Amygdala (tissue), 56 donors: ENCODE measurements around the gene ZNF180.
A peak's percentile ranks its signal among the peaks of the same experiment; 100 is the strongest.
"Not testable (repeated sequence)": the region's sequence is repeated elsewhere in the genome, so short reads cannot be mapped to it uniquely, and the experiment has no call there.

Experiments
- DNase-seq, 56 donors: peaks; one replicate each; lab custom pipeline; 2025; lab: John Stamatoyannopoulos, UW

Gene ZNF180

GRCh38 chr19:44499962-44500949 is at the start of gene ZNF180:
Gene ZNF180, minus strand, starts transcription at chr19:44500522. Its CDS starts 3,188 bp downstream, at chr19:44497334.
- DNase-seq = peak; percentile 66 to 98 (median 92)

DNA sequence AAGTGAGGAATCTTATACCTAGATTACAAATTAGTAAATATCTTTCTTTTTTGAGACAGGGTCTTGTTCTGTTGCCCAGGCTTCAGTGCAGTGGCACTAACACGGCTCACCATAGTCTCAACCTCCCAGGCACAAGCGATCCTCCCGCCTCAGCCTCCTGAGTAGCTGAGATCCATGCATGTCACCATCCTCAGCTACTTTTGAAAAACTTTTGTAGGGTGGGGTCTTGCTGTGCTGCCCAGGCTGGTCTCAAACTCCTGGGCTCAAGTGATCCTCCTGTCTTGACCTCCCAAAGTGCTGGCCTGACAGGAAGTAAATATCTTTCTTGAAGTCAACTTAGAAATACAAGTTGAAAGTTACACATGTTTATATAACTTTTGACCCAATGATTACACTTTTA is 49.2 kb upstream of the ZNF180 start:
- no peak for DNase-seq

DNA sequence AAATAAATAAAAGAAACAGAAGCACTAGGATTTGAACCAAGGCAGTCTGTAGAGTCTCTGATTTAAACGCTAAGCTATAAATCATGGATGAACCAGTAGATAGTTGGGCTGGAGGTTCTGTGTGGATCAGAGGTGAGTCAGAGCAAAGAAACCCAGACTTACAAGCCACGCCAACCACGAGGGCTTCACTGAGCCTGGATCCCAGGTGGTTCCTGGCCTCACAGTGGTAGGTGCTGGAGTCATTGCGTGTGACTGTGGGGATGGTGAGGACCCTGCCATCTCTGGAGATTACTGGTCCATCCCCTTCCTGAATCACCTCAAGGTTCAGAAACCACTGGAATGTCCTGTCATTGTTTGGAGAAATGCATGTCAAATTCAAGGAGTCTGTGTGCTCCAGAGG is 48.4 kb upstream of the ZNF180 start:
- DNase-seq = no peak

- no peak for DNase-seq
These were observed 43.7 kb upstream of the ZNF180 start for GRCh38 chr19:44544031-44544430.

GRCh38 chr19:44542671-44543070 is 42.3 kb upstream of the ZNF180 start:
- DNase-seq = no peak

GRCh38 chr19:44540736-44541135 is 40.4 kb upstream of the ZNF180 start:
- no peak for DNase-seq

GRCh38 chr19:44539991-44540390 is 39.7 kb upstream of the ZNF180 start:
- DNase-seq = no peak

DNA sequence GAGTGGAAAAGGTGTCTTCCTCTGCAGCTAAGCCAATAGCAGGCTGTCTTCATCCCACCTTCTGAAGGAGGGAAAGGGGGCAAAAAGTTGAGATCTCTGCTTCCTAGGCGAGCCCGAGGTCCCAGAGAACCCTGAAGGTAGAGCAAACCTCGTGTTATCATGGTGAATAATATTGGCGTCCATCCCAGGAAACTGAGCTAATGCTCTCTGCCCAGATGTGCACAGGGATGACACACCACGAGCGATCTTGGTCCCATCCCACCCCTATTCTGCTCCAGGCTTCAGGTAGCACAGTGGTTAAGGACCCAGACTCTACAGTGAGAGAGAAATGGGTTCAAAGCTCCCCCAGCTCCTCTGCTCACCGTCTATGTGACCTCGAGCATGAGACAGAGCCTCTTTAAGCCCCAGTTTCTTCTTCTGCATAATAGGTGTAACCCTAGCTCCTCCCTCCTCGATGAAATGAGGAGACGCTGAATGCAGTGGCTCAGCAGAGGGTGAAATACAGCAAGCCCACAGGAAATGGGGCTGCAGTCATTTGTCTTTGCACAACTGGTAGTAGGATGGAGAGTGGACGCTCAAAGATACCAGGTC is 39.0 kb upstream of the ZNF180 start:
- DNase-seq = no peak

DNA sequence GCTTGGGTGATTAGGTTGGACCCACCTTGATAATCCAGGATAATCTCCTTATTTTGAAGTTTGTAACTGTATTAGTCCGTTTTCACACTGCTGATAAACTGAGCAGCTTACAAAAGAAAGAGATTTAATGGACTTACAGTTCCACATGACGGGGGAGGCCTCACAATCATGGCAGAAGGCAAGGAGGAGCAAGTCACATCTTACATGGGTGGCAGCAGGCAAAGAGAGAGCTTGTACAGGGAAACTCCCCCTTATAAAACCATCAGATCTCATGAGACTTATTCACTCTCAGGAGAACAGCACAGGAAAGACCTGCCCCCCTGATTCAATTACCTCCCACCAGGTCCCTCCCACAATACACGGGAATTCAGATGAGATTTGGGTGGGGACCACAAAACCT is 35.0 kb upstream of the ZNF180 start:
- DNase-seq = not testable (repeated sequence)

DNA sequence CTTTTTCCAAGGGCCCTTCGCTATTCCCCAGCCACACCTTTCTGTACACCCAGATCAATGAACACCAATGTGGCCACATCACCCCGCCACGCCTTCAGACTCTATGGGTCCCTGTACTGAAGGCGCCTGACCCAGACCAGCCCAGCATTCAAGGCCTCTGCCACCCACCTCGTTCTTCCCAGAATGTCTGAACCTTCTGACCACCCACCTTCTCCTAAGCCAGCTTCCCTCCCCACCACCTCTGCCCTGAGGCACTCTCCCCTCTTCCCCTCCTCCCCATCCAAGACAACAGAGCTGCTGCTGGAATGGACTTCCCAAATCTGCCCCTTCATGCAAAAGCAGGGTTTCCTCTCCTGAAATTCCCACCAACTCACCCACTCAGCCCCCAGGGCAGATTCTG is 32.5 kb upstream of the ZNF180 start:
- no peak for DNase-seq

DNA sequence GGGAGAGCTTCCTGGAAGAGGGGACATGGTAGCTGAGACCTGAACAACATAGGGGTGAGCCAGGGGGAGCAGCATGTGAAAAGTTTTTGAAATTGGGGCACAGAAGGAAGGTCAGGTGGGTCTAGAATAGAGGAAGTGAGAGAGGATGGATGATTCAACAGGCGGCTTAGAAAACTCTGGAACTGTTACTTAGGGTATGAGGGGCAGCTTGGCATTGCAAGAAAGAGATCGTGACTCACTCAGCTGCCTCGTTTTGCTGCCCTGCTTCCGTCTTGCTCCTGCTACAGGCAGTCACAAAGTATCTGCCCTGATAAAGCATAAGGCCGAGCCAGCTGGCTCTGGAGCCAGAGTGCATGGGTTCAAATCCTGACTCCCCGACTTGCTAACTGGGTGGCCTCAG is 30.5 kb upstream of the ZNF180 start:
- DNase-seq = no peak

DNA sequence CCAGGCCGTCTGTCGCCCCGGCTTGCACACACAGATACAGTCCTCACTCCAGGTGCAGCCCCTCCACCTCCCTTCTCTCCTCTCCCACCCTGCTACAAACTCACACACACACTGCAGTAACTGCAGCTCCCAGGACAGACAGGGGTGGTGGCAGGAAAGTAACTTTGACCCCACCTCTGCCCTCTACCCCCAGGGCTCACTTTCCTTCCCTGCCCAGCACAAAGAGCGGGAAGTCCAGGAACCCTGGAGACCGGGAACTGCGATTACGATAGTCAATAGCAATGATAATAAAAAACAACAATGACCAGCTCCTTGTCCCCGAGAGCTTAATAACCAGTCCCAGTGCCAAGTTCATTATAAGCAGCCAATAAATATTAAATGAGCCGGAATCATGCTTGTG is 29.2 kb upstream of the ZNF180 start, which contains the start of gene CEACAM20:
CEACAM20 (minus strand) TSS at position 140 of the 400 bp plus-strand sequence. CDS start 166 bp downstream, outside the sequence.
- no peak for DNase-seq

- DNase-seq = no peak
These were observed 27.2 kb upstream of the ZNF180 start for GRCh38 chr19:44527554-44527953.

DNA sequence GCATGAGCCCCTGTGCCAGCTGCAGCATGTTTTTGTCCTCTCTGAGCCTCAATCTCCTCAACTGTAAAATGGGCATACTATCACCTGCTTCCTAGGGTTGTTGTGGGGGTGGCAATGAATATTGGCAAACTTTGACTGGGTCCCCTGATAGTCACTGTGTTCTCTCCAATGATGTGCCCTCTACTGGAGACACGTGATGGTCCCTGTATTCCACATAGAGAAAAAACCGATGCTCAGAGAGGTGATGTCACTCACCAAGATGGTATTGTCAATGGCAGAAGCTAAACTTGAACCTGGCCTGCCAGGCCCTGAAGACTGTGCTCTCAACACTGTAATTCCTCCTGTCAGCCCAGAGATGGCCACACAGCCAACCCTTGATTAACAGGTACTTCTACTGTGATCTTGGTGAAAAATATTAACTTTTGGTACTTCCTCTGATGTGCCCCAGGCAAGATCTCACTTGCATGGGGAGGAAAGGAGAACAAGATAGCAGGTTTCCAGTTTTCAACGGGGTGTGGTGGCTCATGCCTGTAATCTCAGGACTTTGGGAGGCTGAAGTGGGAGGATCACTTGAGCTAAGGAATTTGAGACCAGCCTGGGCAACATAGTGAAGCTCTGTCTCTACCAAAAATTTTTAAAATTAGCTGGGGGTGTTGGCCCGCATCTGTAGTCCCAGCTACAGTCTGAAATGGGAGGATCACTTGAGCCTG is 25.6 kb upstream of the ZNF180 start:
- DNase-seq = no peak

GRCh38 chr19:44521370-44521769 is 21.0 kb upstream of the ZNF180 start:
- DNase-seq = no peak

DNA sequence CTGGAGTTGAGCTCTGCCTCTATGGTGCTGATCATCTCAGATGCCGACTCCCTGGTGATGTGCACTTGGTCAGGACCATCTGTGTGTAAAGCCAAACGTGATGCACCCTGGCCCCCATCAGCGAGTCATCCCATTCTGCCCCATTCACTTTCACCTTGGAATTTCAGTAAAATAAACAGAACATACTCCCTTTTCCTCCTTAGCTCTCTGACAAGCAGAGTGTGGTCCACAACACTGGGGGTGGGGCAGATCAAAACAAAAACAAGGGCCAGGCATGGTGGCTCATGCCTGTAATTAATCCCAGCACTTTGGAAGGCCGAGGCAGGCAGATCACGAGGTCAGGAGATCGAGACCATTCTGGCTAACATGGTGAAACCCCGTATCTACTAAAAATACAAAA is 16.8 kb upstream of the ZNF180 start:
- DNase-seq = no peak

DNA sequence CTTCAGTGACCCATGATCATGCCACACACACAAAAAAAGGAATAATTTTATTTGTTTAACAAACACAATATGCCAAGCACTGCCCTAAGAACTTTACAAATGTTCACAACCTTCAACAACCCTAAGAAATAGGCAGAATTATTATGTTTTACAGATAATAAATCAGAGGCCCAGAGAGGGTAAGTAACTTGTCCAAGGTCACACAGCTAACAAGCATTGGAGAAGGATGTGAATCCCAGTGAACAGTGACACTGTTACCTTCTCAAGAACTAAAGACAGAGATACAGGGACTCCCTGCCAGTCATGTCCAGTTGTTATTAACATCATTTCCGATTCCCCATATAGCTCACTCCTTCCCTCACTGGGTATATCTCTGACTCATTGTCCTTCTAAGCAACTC is 15.6 kb upstream of the ZNF180 start:
- no peak for DNase-seq

DNA sequence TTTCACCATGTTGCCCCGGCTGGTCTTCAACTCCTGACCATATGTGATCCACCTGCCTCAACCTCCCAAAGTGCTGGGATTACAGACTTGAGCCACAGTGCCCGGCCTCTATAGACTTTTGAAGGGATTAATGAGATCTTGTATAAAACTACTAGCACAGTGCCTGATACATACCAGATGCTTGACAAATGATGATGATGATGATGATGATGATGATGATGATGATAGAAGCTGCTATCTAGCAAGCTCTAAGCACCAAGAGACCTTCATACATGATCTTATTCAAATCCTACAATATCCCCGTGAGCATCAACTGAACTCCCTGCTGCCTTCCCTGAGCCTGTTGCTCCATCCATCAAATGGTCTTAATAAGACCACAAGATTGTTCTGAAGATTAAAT is 14.7 kb upstream of the ZNF180 start:
- DNase-seq = no peak

DNA sequence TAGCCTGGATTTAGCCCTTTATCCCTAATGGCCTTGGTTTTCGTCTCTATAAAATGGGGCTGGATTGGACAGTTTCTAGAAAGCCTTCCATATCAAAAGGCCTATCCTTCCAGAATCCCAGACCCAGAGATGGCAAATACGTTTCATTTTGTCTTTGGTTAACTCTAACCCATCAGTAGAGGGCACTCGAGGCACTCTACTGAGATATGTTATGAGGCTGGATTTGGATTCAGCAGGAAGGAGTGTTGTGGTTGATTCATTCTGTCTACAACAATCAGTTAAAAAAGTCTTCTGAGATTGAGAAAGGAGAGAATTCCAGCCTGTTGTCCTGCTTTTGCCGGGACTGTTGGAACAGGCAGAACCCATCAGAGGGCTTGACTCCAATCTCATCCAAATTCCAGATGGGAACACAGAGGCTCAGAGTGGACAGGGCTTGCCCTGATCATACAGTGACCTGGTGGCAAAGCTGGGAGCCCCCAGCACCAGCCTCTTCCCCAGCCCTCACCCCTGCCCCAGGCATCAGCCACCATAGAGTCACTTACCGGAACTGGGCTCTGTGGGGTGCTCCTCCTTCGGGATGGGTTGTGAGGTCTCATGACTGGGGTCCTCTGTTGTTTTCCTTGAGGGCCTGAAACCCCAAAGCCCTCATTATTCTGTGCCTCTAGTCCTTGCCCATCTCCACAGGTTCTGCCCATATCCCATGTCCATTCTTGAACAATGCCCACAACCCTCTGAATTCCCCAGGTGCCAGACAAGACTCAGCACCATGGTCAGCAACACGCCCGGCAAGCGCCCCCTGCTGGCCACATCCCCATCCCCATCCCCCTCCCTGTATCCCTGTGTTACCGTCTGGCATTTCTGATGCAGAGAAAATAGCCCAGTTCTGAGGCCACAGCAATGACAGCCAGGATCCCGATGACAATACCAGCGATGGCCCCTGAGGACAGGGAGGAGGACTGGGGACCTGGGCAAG is 12.3 kb upstream of the ZNF180 start:
- DNase-seq = peak in 1 of 56 donors; percentile 2

DNA sequence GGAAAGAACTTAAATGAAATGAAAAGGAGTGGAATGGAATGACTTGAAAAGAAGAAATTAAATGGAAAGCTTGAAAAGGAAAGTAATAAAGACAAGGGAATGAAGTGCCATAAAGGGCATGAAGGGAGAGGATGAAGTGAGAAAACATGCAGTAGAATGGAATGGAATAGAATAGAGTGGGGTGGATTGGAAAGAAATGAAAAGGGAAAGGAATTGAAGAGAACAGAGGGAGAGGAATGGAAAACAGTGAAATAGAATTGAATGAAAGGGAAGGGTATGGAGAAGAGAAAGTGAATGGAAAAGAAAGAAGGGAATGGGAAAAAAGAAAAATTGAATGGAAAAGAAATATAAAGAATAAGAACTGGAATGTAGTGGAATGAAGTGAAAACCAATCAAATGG is 9.2 kb upstream of the ZNF180 start:
- DNase-seq = no peak
